Lower lobe of right lung (tissue), 2 donors: Measurements from ENCODE around the gene LAMA2. TPM values are rescaled to one million over a fixed set of nuclear protein-coding genes. Genes with fewer than 3 reads are reported as not detected.

Experiments used
- ATAC-seq, 2 donors: fragments of 200-7000 bp; cut with Tn5 transposase; one replicate each; pipeline ENCODE4 v1.9.1; 2020 to 2022; ENCODE audit warnings: mild to moderate bottlenecking in 2 of 2, moderate library complexity in 2 of 2
- DNase-seq: peaks from one replicate; pipeline ENCODE4 v3.0.0-alpha.2; 2020
- H3K27ac ChIP-seq: fragments of 200-600 bp; one replicate; pipeline ENCODE4 v1.8.0; 2022
- H3K27me3 ChIP-seq: fragments of 200-600 bp; one replicate; pipeline ENCODE4 v1.8.0; 2022; ENCODE audit warnings: low read depth
- H3K36me3 ChIP-seq: fragments of 200-600 bp; one replicate; pipeline ENCODE4 v1.8.0; 2022; ENCODE audit warnings: mild to moderate bottlenecking
- H3K4me1 ChIP-seq: fragments of 200-600 bp; one replicate; pipeline ENCODE4 v1.8.0; 2022
- H3K4me3 ChIP-seq: fragments of 200-600 bp; one replicate; pipeline ENCODE4 v1.8.0; 2022; ENCODE audit warnings: mild to moderate bottlenecking
- H3K9me3 ChIP-seq: fragments of 200-600 bp; one replicate; pipeline ENCODE4 v1.8.0; 2022
- intact Hi-C: fragments of 100-400 bp; cut with DNase I; formaldehyde crosslinking; loops from one replicate; pipeline ENCODE4 v1.11.0; 2022
- total RNA-seq: library from RNA; stranded (reverse); fragmentation: NEBNext Ultra II Directional; extraction: Animal tissue kit (Norgen Biotek cat#: 25700); gene quantifications from one replicate; pipeline ENCODE4 v1.2.1, GENCODE V29; 2021
- TF ChIP-seq, protein P1 (sequence below): fragments of 200-600 bp; IDR thresholded peaks from one replicate; pipeline ENCODE4 v1.8.0; 2022; ENCODE audit warnings: antibody characterized with exemption, mild to moderate bottlenecking
- donor health status: DM: no; HTN: yes; CAD: no; lungs with severe emphysema.

The LAMA2 gene
- total RNA-seq, 1 donor from 2014 or later, result 49.6 TPM

- no peaks in the 10 kb centered on the region for H3K27me3 ChIP-seq
- TF ChIP-seq, protein P1, sequence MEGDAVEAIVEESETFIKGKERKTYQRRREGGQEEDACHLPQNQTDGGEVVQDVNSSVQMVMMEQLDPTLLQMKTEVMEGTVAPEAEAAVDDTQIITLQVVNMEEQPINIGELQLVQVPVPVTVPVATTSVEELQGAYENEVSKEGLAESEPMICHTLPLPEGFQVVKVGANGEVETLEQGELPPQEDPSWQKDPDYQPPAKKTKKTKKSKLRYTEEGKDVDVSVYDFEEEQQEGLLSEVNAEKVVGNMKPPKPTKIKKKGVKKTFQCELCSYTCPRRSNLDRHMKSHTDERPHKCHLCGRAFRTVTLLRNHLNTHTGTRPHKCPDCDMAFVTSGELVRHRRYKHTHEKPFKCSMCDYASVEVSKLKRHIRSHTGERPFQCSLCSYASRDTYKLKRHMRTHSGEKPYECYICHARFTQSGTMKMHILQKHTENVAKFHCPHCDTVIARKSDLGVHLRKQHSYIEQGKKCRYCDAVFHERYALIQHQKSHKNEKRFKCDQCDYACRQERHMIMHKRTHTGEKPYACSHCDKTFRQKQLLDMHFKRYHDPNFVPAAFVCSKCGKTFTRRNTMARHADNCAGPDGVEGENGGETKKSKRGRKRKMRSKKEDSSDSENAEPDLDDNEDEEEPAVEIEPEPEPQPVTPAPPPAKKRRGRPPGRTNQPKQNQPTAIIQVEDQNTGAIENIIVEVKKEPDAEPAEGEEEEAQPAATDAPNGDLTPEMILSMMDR, result no peak
- no peak overlapping the region for H3K4me3 ChIP-seq
- H3K4me1 ChIP-seq, result no peaks in the 10 kb centered on the region
- H3K27ac ChIP-seq, result no peak overlapping the region
- H3K9me3 ChIP-seq, result no peaks in the 10 kb centered on the region
- H3K36me3 ChIP-seq, result no peaks in the 10 kb centered on the region
- intact Hi-C loops, result no loop called here
- ATAC-seq, result no peak
- no peak for DNase-seq
Observed at GRCh38 chr6:128990360-128990759, 107.4 kb downstream of the LAMA2 start.

DNA sequence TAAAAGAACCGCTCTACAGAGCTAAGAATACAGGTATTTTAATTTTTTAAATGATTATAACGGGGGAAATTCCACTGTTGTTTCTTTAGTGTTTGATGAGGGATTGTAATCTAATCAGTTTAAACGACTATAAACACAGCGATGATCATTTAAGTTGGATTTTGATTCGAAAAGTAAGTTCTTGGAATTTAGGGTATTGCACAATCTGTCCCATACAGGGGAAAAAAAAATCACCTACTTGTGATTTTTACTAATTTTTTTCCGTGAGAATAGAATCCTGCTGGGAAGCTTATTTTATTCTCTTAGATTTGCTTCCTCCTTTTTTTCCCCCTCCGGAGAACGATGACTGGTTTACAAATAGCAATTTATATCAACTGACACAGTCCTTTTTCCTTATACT lies 108.0 kb downstream of the LAMA2 start:
- Histone ChIP-seq H3K4me1 (no peaks in the 10 kb centered on the region), H3K4me3 (no peak overlapping the region), H3K27ac (no peak overlapping the region), H3K9me3 (no peaks in the 10 kb centered on the region), H3K36me3 (no peaks in the 10 kb centered on the region), H3K27me3 (no peaks in the 10 kb centered on the region)
- TF ChIP-seq, protein P1, result no peak
- intact Hi-C loops, result no loop called here
- ATAC-seq (no peak), DNase-seq (no peak)

DNA sequence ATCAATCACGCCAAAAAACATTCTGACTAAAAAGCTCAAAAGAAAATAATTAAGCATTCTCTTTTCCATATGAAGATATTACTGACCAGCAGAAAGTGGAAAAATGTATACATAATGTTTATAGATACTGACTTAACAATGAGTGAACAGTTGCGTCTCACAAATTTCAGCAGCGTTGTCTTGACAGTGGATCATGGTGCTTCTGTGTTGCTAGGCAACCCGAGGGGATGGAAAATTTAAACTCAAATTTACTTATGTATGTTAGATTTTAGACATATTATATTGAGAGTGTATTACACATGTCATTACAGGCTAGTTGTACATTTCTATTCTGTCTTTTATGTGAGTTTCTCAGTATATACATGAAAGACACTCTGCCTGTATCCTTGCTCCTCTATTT lies 110.2 kb downstream of the LAMA2 start:
- intact Hi-C loops, result no loop called here
- no peaks in the 10 kb centered on the region for H3K9me3 ChIP-seq
- H3K27me3 ChIP-seq, result no peaks in the 10 kb centered on the region
- H3K4me1 ChIP-seq, result no peaks in the 10 kb centered on the region
- TF ChIP-seq, protein P1, result no peak
- H3K4me3 ChIP-seq, result no peak overlapping the region
- no peak overlapping the region for H3K27ac ChIP-seq
- no peaks in the 10 kb centered on the region for H3K36me3 ChIP-seq
- ATAC-seq (no peak), DNase-seq (no peak)

DNA sequence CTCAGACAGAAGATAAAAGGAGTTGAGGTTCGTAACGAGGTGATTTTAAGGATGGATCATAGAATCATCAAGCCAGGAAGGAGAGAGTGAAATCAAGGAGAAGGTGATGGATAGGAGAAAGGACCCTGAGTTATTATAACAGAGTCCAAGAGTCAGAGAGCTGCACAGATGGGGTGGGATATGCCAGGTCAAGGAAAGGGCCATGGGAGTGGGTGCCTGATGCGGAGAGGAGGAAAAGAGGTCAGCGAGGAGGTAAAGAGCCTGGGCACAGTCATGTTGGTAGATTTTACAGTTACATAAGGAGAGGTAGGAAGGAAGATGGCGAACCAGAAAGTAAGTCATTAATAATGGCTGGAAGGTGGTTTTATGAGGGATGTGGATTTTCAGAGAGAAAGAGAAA lies 114.9 kb downstream of the LAMA2 start:
- no peaks in the 10 kb centered on the region for H3K36me3 ChIP-seq
- no peaks in the 10 kb centered on the region for H3K9me3 ChIP-seq
- intact Hi-C loops, result no loop called here
- TF ChIP-seq, protein P1, result no peak
- no peaks in the 10 kb centered on the region for H3K27me3 ChIP-seq
- no peak overlapping the region for H3K27ac ChIP-seq
- DNase-seq, result no peak
- no peak for ATAC-seq
- H3K4me1 ChIP-seq, result no peaks in the 10 kb centered on the region
- no peak overlapping the region for H3K4me3 ChIP-seq

- DNase-seq, result no peak
- Histone ChIP-seq H3K36me3 (no peaks in the 10 kb centered on the region), H3K9me3 (no peaks in the 10 kb centered on the region), H3K4me1 (no peaks in the 10 kb centered on the region), H3K4me3 (no peak overlapping the region), H3K27ac (no peak overlapping the region), H3K27me3 (no peaks in the 10 kb centered on the region)
- intact Hi-C loops, result no loop called here
- no peak for ATAC-seq
- TF ChIP-seq, protein P1, result no peak
Observed at GRCh38 chr6:129006724-129007514, 124.0 kb downstream of the LAMA2 start.
